ENCODE measurements around the gene CAMSAP3.

CAMSAP3 gene, protein sequence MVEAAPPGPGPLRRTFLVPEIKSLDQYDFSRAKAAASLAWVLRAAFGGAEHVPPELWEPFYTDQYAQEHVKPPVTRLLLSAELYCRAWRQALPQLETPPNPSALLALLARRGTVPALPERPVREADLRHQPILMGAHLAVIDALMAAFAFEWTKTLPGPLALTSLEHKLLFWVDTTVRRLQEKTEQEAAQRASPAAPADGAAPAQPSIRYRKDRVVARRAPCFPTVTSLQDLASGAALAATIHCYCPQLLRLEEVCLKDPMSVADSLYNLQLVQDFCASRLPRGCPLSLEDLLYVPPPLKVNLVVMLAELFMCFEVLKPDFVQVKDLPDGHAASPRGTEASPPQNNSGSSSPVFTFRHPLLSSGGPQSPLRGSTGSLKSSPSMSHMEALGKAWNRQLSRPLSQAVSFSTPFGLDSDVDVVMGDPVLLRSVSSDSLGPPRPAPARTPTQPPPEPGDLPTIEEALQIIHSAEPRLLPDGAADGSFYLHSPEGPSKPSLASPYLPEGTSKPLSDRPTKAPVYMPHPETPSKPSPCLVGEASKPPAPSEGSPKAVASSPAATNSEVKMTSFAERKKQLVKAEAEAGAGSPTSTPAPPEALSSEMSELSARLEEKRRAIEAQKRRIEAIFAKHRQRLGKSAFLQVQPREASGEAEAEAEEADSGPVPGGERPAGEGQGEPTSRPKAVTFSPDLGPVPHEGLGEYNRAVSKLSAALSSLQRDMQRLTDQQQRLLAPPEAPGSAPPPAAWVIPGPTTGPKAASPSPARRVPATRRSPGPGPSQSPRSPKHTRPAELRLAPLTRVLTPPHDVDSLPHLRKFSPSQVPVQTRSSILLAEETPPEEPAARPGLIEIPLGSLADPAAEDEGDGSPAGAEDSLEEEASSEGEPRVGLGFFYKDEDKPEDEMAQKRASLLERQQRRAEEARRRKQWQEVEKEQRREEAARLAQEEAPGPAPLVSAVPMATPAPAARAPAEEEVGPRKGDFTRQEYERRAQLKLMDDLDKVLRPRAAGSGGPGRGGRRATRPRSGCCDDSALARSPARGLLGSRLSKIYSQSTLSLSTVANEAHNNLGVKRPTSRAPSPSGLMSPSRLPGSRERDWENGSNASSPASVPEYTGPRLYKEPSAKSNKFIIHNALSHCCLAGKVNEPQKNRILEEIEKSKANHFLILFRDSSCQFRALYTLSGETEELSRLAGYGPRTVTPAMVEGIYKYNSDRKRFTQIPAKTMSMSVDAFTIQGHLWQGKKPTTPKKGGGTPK

DNA sequence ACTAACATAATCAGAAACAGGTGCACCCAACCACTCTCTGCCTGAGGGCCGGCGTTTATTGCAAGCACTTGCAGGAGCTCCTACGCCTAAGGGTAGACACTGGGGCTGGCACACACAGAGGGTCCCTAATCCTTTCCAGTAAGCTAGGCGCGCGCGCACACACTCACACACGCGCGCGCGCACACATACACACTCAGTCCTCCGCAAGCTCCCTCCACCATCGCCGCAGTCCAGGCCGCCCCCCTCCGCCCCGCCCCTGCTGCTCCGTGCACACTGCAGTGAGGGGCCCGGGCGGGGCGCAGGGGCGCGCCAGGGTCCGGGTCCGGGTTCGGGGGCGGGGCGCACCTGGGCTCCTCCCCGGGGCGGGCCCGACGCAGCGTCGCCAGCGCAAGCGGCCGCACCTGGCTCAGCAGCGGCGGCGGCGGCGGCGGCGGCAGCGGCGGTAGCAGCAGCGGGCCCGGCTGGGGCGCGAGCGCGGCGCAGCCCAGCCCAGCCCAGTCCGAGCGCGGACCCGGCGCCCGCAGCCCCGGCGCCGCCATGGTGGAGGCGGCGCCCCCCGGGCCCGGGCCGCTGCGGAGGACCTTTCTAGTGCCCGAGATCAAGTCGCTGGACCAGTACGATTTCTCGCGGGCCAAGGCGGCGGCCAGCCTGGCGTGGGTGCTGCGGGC, at the start of gene CAMSAP3:
TSS of gene CAMSAP3 (plus strand) at position 398 of the 668 bp plus-strand sequence. CDS start at position 538, 140 bp downstream.
- no peak for DNase-seq (ENCODE audit: low read depth in 2 of 2, low spot score in 1 of 2)

DNA sequence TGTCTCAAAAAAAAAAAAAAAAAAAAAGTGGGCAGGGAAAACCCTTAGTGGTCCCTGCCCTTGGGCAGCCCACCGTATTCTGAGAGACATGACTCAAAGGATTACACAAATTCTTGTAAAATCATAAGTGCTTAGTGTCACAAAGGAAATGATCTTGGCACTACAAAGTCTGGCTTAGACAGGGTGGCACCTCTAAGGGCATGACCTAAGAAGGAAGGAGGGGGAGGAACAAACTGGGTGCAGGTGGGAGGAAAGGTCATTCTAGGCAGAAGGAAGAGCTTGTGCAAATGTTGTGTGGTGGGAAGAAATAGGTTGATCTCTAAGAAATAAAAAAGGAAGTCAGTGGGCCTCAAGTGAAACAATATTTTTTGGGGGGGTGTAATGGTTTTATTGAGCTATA, 49.8 kb upstream of the CAMSAP3 start:
- DNase-seq (ENCODE audit: low read depth in 2 of 2, low spot score in 1 of 2): no peak

DNA sequence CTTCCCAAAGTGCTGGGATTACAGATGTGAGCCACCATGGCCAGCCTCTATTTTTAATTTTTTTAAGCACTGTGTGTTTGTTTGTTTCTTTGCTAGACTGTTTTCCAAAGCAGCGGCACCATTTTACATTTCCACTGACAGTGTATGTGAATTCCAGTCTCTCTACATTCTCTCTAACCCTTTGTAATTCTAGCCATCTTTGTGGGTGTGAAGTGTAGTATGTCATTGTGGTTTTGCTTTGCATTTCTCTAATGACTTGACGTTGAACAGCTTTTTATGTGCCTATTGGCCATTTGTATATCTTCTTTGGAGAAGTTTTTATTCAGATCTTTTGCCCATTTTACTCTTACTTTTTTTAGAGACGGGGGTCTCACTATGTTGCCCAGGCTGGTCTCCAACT, 48.5 kb upstream of the CAMSAP3 start:
- no peak for DNase-seq (ENCODE audit: low read depth in 2 of 2, low spot score in 1 of 2)

DNA sequence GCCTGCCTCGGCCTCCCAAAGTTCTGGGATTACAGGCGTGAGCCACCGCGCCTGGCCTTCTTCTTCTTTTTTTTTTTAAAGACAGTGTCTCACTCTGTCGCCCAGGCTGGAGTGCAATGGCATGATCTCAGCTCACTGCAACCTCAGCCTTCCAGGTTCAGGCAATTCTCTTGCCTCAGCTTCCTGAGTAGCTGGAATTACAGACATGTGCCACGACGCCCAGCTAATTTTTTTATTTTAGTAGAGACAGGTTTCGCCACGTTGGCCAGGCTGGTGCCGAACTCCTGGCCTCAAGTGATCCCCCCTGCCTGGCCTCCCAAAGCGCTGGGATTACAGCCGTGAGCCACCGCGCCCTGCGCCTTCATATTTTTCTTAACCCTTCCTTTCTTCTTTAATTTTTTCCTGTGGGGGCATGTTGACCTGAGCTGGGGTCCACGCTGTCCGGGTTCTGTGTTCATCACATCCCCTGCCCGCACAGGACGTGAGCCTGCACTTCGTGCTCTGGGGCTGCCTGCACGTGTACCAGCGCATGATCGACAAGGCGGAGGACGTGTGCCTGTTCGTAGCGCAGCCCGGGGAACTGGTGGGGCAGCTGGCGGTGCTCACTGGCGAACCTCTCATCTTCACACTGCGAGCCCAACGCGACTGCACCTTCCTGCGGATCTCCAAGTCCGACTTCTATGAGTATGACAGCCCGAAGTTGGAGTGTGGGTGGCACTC, 46.1 kb upstream of the CAMSAP3 start:
- no peak for DNase-seq (ENCODE audit: low read depth in 2 of 2, low spot score in 1 of 2)

DNA sequence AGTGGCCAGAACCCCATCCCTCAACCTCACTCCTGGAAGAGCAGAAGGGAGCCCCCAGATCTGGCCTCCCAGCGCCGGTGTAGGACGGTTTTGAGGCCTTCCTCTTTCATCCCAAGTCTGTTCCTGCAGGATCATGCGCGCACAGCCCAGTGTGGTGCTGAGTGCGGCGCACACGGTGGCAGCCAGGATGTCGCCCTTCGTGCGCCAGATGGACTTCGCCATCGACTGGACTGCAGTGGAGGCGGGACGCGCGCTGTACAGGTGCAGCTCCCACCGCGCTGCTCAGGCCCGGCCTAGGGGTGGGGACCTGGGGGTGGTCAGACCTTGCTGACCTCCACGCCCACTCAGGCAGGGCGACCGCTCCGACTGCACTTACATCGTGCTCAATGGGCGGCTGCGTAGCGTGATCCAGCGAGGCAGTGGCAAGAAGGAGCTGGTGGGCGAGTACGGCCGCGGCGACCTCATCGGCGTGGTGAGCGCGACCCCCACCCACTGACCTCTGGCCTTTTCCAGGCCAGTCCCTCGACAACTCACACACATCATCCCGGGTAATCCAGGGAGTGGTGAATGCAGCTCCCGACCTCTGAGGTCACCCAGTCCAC, 45.4 kb upstream of the CAMSAP3 start:
- no peak for DNase-seq (ENCODE audit: low read depth in 2 of 2, low spot score in 1 of 2)

DNA sequence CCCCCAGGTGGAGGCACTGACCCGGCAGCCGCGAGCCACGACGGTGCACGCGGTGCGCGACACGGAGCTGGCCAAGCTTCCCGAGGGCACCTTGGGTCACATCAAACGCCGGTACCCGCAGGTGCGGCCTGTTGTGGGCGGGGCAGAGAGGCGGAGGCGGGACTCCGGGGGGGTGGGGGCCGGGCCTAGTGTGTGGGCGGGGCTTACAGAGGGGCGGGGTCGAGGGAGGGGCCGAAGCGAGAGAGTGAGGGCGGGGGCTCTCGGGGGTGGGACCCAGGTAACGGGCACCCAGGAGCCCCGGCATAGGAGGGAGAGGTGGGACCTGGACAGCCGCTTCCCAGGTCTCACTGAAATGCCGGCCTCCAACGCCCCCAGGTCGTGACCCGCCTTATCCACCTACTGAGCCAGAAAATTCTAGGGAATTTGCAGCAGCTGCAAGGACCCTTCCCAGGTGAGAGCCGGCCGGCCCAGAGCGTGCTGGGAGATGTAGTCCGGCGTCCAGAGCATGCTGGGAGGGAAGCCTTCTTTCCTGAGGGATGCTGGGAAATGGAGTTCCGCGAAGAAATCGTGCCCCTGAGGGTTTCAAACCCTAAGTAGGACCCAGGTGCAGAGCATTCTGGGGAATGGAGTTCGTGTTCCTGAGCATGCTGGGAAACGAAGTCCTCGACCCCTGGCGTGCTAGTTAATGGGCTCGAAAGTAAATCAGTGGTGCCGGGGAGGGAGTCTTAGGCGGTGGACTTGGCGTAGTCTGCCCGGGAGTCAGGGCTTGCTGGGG, 44.5 kb upstream of the CAMSAP3 start:
- DNase-seq (ENCODE audit: low read depth in 2 of 2, low spot score in 1 of 2): no peak

DNA sequence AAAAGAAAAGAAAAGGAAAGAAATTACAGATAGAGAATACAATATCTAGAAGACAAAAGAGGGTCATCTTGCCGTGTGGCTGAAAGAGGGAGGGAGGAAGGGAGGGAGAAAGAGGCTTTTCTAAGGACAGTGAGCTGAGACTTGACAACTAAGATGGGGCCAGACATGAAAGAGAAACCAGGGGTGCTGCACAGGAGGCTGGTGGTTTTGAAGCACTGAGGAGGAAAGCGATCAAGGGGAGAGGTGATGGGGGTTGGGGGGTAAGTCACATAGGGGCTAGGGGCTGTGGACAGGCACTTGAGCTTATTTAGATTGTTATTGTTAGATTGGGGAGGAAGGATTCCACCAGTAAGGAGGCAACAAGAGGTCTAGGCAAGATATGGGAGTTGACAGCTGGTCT, 42.9 kb upstream of the CAMSAP3 start:
- no peak for DNase-seq (ENCODE audit: low read depth in 2 of 2, low spot score in 1 of 2)

DNA sequence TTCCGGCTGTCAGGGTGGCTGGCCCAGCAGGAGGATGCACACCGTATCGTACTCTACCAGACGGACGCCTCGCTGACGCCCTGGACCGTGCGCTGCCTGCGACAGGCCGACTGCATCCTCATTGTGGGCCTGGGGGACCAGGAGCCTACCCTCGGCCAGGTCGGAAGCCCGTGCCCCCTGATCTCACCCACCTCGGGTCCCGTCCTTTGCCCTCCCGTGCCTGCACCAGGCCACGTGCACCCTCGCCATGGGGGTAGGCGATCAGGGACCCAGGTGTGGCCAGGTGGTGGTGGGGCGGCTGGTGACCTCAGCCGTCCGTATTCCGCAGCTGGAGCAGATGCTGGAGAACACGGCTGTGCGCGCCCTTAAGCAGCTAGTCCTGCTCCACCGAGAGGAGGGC, 41.1 kb upstream of the CAMSAP3 start:
- DNase-seq (ENCODE audit: low read depth in 2 of 2, low spot score in 1 of 2): no peak

DNA sequence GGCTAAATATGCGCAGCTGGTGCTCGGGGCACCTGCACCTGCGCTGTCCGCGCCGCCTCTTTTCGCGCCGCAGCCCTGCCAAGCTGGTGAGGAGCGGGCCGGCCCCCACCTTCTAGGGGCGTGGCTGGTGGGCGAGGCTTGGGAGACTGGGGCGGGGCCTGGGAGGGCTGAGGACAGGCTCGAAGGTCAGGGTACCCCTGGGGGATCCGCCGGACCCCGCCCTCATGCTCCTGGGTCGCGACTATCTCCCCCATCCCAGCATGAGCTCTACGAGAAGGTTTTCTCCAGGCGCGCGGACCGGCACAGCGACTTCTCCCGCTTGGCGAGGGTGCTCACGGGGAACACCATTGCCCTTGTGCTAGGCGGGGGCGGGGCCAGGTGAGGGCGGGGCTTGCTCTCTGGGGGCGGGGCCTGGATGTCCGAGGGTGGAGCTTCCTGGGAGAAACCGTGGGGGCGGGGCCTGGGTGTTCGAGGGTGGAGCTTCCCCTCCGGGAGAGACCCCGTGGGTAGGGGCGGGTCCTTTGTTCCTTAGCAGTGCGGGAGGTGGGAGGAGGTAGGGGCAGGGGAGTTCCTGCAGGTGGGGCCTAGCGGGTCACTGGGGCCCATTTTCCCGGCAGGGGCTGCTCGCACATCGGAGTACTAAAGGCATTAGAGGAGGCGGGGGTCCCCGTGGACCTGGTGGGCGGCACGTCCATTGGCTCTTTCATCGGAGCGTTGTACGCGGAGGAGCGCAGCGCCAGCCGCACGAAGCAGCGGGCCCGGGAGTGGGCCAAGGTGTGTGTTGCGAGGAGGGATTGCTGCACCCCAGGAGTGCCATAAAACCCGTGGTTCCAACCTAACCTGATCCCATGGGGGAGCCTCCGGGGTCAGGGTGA, 40.4 kb upstream of the CAMSAP3 start:
- DNase-seq (ENCODE audit: low read depth in 2 of 2, low spot score in 1 of 2): no peak

DNA sequence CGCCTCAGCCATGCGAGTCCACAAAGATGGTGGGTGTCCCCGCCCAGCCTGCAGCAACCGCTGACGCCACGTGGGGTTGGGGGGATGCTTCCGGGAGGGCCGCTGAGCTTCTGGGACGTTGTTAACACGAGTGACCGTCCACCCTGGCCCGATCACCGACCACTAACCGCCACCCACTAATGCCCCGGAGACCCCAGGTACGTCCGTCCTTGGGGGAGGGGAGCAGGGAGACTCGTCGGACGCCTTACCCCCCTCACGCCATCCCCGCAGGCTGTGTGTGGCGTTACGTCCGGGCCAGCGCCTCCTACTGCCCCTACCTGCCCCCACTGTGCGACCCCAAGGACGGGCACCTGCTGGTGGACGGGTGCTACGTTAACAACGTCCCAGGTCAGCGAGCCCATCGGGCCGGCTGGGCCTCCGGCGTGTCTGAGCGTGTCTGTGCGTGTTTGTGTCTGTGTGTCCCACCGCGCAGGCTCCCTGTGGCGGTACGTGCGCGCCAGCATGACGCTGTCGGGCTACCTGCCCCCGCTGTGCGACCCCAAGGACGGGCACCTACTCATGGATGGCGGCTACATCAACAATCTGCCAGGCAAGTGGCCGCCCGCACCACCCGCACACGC, 38.9 kb upstream of the CAMSAP3 start:
- DNase-seq (ENCODE audit: low read depth in 2 of 2, low spot score in 1 of 2): no peak

DNA sequence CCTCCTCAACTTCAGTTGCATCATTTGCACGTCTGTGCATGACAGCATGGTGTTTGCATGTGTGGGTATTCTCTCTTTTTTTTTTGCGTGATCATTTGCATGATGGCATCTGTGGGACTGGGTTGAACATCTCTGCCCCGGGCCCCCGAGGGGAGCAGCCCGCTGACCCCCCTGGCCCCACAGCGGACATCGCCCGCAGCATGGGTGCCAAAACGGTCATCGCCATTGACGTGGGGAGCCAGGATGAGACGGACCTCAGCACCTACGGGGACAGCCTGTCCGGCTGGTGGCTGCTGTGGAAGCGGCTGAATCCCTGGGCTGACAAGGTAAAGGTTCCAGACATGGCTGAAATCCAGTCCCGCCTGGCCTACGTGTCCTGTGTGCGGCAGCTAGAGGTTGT, 37.0 kb upstream of the CAMSAP3 start:
- DNase-seq (ENCODE audit: low read depth in 2 of 2, low spot score in 1 of 2): no peak

DNA sequence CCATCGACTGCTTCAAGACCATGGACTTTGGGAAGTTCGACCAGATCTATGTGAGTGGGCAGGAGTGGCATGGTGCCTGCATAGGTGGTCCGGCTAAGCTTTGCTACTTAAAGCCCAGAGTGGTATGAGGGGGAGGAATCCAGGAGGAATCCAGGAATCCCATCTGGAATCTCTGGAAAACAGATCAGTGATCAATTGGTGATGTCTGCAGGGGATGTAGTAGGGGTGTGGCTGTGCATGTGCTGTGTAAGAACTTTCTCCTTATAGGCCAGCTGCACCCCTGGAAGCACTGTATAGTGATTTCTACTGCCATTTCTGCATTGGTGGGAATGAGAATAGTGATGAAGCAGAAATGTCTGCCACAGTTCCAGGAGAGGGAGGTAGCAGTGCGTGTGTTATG, 36.6 kb upstream of the CAMSAP3 start:
- no peak for DNase-seq (ENCODE audit: low read depth in 2 of 2, low spot score in 1 of 2)

DNA sequence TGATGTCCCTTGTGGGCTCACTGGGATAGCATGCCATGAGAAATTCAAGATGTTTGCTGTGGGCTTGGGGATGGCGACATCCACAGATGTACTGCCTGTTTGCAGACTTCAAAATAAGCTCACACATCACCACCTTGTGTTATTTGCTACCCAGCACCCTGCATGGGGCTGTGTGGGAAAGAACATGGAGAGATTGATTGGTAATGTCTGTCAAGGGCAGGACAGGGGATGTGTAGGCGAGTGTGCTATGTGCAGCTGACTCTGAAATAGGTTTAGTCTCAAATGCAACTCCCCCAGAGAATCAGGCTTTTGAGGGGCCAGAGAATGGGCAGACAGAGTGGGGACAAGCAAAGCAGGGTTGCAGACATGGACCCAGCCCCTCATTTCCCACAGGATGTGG, 35.4 kb upstream of the CAMSAP3 start:
- no peak for DNase-seq (ENCODE audit: low read depth in 2 of 2, low spot score in 1 of 2)

DNA sequence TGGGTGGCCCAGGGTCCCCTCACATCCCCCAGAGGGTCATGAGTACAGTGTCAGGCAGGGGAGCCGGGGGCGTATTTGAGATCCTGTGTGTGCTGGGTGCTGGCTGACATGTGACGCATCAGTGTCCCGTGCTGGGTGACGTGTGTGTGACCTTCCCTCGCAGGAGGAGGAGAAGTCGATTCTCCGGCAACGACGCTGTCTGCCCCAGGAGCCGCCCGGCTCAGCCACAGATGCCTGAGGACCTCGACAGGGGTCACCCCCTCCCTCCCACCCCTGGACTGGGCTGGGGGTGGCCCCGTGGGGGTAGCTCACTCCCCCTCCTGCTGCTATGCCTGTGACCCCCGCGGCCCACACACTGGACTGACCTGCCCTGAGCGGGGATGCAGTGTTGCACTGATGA, 34.3 kb upstream of the CAMSAP3 start:
- DNase-seq (ENCODE audit: low read depth in 2 of 2, low spot score in 1 of 2): no peak

DNA sequence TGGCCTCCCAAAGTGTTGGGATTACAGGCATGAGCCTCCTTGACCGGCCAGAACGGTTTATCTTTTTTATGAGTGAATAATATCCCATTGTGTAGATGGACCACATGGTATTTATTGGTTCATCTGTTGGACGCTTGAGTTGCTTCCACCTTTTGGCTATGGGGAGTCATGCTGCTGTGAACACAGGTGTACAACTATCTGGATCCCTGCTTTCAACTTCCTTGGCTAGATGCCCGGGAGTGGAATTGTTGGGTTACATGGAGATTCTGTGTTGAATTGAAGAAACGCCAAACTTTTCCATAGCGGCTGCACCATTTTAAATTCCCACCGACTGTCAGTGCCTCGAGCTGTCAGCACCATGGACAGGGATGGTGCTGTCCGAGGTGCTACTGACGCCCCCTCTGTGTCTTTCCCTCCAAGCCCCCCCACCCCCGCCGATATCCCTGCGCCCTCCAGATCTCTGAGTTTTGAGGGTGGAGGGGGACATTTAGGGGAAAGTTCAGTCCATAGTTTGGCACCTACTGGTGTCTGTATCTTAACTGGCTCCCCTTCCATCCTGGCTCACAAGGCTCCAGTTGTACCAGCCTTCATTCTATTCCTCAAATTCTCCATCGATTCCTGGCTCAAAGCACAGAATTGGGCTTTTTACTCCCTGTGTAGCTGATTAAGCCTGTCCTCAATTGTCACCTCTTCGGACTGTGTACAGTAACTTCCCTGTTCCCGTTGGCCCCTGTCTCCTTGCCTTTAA, 32.8 kb upstream of the CAMSAP3 start:
- no peak for DNase-seq (ENCODE audit: low read depth in 2 of 2, low spot score in 1 of 2)

DNA sequence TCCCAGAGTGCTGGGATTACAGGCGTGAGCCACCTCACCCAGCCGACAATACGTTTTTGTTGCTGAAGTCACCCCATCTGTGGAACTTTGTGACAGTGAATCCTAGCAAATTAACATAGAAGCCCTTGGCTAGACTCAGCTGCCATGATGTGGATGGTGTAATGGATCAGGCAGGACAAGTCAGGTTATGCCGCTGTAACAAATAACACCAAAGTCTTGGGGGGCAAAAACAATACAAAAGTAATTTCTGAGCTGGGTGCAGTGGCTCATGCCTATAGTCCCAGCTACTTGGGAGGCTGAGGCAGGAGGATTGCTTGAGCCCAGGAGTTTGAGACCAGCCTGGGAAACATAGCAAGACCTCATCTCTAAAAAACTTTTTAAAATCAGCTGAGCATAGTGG, 30.8 kb upstream of the CAMSAP3 start:
- no peak for DNase-seq (ENCODE audit: low read depth in 2 of 2, low spot score in 1 of 2)

DNA sequence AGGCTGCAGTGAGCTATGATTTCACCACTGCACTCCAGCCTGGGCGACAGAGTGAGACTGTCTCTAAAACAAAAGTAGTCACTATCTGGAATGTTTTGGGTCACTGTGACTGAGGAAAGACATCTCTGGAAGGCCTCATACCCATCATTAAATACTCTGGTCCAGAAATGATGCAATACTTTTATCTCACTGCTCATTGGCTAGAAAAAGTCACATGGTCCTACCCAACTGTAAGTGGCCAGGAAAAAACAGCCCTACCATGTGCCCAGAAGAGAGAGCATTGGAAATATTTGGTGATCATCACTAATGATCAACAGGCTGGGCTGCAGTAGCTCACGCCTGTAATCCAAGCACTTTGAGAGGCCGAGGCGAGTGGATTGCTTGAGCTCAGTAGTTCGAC, 30.3 kb upstream of the CAMSAP3 start:
- no peak for DNase-seq (ENCODE audit: low read depth in 2 of 2, low spot score in 1 of 2)

Measured in stimulated activated CD8-positive, alpha-beta memory T cell treated with anti-CD3 and anti-CD28 coated beads, Interleukin-4, amount 100 ng/mL, for 4 hours (primary cell).